ENCODE measurements around the gene SLC4A8. TPM values are rescaled to one million over a fixed set of nuclear protein-coding genes. Genes with fewer than 3 reads are reported as not detected.

Gene SLC4A8
- total and polyA plus RNA-seq, 7 donors = under 0.01 to 3.0 (median 0.71) TPM

DNA sequence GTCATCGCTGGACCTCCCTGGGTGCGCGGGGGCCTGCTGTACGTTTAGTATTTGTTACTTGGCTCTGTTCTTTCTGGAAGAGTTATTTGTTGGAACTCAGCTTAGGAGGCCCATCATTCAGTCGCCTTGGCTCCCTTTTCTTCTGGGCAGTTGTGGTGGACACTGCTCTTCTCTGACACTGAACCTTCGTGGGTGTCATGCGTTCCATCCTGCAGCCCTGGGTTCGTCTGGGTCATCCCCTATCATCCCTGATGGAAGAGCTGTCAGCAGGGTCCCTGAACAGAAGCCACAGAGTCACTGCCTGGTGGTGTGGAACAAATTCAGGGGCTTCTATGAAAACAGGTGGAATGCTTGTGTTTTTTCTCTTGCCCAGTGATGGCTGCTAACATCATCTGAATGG, 113.5 kb downstream of the SLC4A8 start:
- Histone ChIP-seq H3K36me3 (no peaks in the 10 kb centered on the region), H3K4me1 (no peaks in the 10 kb centered on the region), H3K4me3 (no peak overlapping the region), H3K27me3 (peaks cover 0 to 28% (median 0%) of the 10 kb centered on the region in 3 donors), H3K27ac (no peak overlapping the region), H3K9me3 (no peaks in the 10 kb centered on the region)
- intact Hi-C loops (cut with DNase I) = loop anchor here (10.0 kb wide), 1 partner anchor 273 kb away; no protein-coding TSS in a partner anchor
- no peak for TF ChIP-seq POLR2A (IDR thresholded peaks at IDR 0.05)
- TF ChIP-seq POLR2AphosphoS5 (IDR thresholded peaks at IDR 0.05) = no peak
- TF ChIP-seq, protein P1, sequence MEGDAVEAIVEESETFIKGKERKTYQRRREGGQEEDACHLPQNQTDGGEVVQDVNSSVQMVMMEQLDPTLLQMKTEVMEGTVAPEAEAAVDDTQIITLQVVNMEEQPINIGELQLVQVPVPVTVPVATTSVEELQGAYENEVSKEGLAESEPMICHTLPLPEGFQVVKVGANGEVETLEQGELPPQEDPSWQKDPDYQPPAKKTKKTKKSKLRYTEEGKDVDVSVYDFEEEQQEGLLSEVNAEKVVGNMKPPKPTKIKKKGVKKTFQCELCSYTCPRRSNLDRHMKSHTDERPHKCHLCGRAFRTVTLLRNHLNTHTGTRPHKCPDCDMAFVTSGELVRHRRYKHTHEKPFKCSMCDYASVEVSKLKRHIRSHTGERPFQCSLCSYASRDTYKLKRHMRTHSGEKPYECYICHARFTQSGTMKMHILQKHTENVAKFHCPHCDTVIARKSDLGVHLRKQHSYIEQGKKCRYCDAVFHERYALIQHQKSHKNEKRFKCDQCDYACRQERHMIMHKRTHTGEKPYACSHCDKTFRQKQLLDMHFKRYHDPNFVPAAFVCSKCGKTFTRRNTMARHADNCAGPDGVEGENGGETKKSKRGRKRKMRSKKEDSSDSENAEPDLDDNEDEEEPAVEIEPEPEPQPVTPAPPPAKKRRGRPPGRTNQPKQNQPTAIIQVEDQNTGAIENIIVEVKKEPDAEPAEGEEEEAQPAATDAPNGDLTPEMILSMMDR (IDR thresholded peaks at IDR 0.05) = no peak
- no peak for TF ChIP-seq EP300 (IDR thresholded peaks at IDR 0.05)
- no peak for DNase-seq
- WGBS, 2 donors = 90 to 91% methylated on average over 8 of the region's 8 CpGs

DNA sequence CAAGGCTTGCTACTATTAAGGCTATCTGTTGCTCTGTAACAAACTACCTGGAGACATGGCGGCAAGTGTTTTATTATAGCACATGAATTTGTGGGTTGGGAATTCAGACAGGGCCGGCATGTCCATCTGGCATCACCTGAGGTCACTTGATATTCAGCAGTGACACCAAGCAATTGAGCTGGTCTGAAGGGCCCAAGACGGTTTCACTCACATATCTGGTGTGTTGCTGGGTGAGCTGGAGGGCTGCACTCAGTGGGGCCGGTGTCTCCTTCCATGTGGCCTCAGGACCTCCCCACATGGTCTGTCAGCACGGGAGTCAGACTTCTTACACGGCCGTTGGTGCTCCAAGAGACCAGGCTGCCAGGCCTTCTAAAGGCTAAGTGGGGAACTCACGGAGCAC, 114.0 kb downstream of the SLC4A8 start:
- no peak overlapping the region for H3K27ac ChIP-seq
- no peaks in the 10 kb centered on the region for H3K4me1 ChIP-seq
- TF ChIP-seq POLR2A (IDR thresholded peaks at IDR 0.05) = no peak
- TF ChIP-seq, protein P1 (IDR thresholded peaks at IDR 0.05) = no peak
- TF ChIP-seq EP300 (IDR thresholded peaks at IDR 0.05) = no peak
- no peak for TF ChIP-seq POLR2AphosphoS5 (IDR thresholded peaks at IDR 0.05)
- 90 to 91% methylated on average over 8 of the region's 8 CpGs for WGBS, 2 donors
- intact Hi-C loops (cut with DNase I) = loop anchor here (10.0 kb wide), 1 partner anchor 274 kb away; no protein-coding TSS in a partner anchor
- no peaks in the 10 kb centered on the region for H3K36me3 ChIP-seq
- H3K4me3 ChIP-seq = no peak overlapping the region
- DNase-seq = no peak
- H3K27me3 ChIP-seq = peaks cover 0 to 28% (median 0%) of the 10 kb centered on the region in 3 donors
- no peaks in the 10 kb centered on the region for H3K9me3 ChIP-seq

DNA sequence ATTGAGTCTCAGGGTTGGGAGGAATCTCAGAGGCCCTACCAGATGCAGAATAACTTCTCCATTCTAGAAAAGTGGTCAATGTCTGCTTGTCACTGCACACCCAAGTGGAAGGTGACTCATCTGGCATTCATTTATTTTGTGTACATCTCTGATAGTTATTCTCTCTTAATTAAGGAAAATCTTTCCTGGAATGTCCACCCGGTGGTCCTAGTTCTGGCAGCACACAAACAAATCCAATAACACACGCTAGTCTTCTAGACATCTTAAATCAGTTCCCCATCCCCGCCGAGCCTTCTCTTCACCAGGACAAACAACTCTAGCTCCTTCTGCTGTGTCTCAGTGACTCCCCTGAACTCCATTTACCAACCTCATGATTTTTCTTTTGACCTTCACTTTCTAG, 116.4 kb downstream of the SLC4A8 start:
- peaks cover 0 to 18% (median 0%) of the 10 kb centered on the region in 3 donors for H3K27me3 ChIP-seq
- WGBS, 2 donors = 84 to 89% methylated on average over 4 of the region's 4 CpGs
- no peak for DNase-seq
- H3K9me3 ChIP-seq = no peaks in the 10 kb centered on the region
- H3K4me3 ChIP-seq = no peak overlapping the region
- no peak overlapping the region for H3K27ac ChIP-seq
- intact Hi-C loops (cut with DNase I) = no loop called here
- TF ChIP-seq EP300 (IDR thresholded peaks at IDR 0.05) (no peak), POLR2A (IDR thresholded peaks at IDR 0.05) (no peak), POLR2AphosphoS5 (IDR thresholded peaks at IDR 0.05) (no peak)
- TF ChIP-seq, protein P1 (IDR thresholded peaks at IDR 0.05) = no peak
- H3K36me3 ChIP-seq = no peaks in the 10 kb centered on the region
- no peaks in the 10 kb centered on the region for H3K4me1 ChIP-seq

DNA sequence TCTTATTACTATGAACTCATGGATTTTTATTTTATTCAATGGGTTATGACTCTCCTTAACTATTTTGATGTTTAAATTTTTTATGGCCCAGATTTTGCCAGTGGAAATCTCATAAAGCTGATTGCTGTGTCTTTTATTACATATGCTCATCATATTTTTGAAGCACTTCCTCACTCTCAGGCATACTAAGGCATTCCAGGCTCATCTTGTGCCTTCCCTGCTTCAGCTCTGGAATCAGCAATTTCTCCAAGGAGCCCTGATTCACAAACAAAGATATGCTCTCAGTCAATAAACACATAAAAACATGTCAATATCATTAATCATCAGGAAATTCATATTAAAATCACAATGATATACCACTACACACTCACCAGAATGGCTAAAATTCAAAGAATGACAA, 121.5 kb downstream of the SLC4A8 start:
- H3K4me3 ChIP-seq = no peak overlapping the region
- TF ChIP-seq EP300 (IDR thresholded peaks at IDR 0.05) (no peak), POLR2AphosphoS5 (IDR thresholded peaks at IDR 0.05) (no peak), POLR2A (IDR thresholded peaks at IDR 0.05) (no peak)
- TF ChIP-seq, protein P1 (IDR thresholded peaks at IDR 0.05) = no peak
- no peaks in the 10 kb centered on the region for H3K36me3 ChIP-seq
- no peaks in the 10 kb centered on the region for H3K4me1 ChIP-seq
- DNase-seq = no peak
- intact Hi-C loops (cut with DNase I) = no loop called here
- H3K9me3 ChIP-seq = no peaks in the 10 kb centered on the region
- H3K27me3 ChIP-seq = peaks cover 0 to 2% (median 0%) of the 10 kb centered on the region in 3 donors
- no peak overlapping the region for H3K27ac ChIP-seq

DNA sequence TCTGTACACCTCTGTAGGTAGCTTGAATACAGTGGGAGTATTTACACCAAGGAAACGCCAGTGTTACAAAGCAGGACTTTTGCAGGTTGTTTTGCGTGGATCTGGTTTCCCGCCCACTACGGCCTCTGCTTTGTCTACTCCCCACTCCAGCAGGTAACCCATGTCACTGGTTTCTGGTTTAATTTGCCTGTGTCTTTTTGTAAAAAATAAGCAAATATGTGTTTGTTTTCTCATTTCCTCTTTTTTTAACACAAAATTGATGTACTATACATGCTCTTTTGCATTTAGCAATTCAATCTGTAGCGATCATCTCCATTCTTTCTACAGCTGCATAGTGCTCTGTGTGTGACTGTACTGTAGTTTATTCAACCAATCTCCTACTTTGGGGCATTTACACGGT, 123.0 kb downstream of the SLC4A8 start:
- intact Hi-C loops (cut with DNase I) = no loop called here
- H3K36me3 ChIP-seq = no peaks in the 10 kb centered on the region
- 84 to 91% methylated on average over 6 of the region's 6 CpGs for WGBS, 2 donors

More for the DNA sequence above, 123.0 kb downstream of the SLC4A8 start:
- TF ChIP-seq POLR2AphosphoS5 (IDR thresholded peaks at IDR 0.05) (no peak), POLR2A (IDR thresholded peaks at IDR 0.05) (no peak), EP300 (IDR thresholded peaks at IDR 0.05) (no peak)
- TF ChIP-seq, protein P1 (IDR thresholded peaks at IDR 0.05) = no peak
- Histone ChIP-seq H3K4me3 (no peak overlapping the region), H3K4me1 (no peaks in the 10 kb centered on the region), H3K27me3 (peaks cover 0 to 2% (median 0%) of the 10 kb centered on the region in 3 donors), H3K9me3 (no peaks in the 10 kb centered on the region), H3K27ac (no peak overlapping the region)
- no peak for DNase-seq
